ENCODE data around the gene PRAME. TPM values are rescaled to one million over a fixed set of nuclear protein-coding genes. Genes with fewer than 3 reads are reported as not detected.

Gene PRAME
- total RNA-seq, 4 donors from 2014 or later: 0.16 to 0.41 TPM; not detected in 2

DNA sequence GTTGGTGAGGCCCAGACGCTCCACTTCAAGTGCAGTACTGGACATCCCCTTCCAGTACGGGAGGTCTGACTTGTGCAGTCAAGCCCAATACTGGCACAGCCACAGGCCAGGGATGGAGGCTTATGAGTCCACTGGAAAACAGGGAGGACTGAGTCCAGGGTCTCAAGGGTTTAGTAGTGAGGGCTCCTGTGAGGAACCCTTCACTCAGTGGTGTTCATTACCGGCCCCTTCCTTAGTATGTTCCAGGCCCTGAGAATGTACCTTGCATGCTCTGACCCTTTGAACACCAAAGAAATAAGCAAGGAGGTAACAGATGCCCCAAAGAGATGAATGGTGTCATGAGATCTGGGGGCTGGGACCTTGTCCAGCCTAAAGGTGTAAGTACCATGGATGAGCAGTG is 11.8 kb downstream of the PRAME start:
- no peaks in the 10 kb centered on the region for H3K36me3 ChIP-seq
- H3K4me3 ChIP-seq: no peak overlapping the region
- in situ Hi-C loops (cut with MboI; ENCODE audit: low pct_ligation_motif_present in 1 of 4, low pct_unique_long_range_greater_than_20kb in 1 of 4, low sequenced_read_pairs in 3 of 4): no loop called here
- intact Hi-C loops (cut with DNase I; ENCODE audit: low total_unique reads): no loop called here
- WGBS, 2 donors (ENCODE audit: low coverage in 1 of 2): 87% methylated on average over 3 of the region's 3 CpGs; no CpG with 5 or more reads in 1 of the 2 donors
- no peaks in the 10 kb centered on the region for H3K27me3 ChIP-seq
- no peak overlapping the region for H3K27ac ChIP-seq
- no peak for TF ChIP-seq CTCF (IDR thresholded peaks at IDR 0.05)
- no peak for TF ChIP-seq EP300 (IDR thresholded peaks at IDR 0.05; ENCODE audit: low read depth)
- TF ChIP-seq POLR2AphosphoS5 (IDR thresholded peaks at IDR 0.05): no peak
- TF ChIP-seq POLR2A (IDR thresholded peaks at IDR 0.05): no peak
- H3K4me1 ChIP-seq: no peaks in the 10 kb centered on the region
- H3K9me3 ChIP-seq: no peaks in the 10 kb centered on the region
- DNase-seq: no peak

GRCh38 chr22:22546490-22546889 is 12.6 kb downstream of the PRAME start:
- TF ChIP-seq CTCF (IDR thresholded peaks at IDR 0.05): no peak
- TF ChIP-seq POLR2A (IDR thresholded peaks at IDR 0.05): no peak
- TF ChIP-seq EP300 (IDR thresholded peaks at IDR 0.05; ENCODE audit: low read depth): no peak
- no peak for TF ChIP-seq POLR2AphosphoS5 (IDR thresholded peaks at IDR 0.05)
- H3K9me3 ChIP-seq: no peaks in the 10 kb centered on the region
- no peak overlapping the region for H3K27ac ChIP-seq
- H3K36me3 ChIP-seq: no peaks in the 10 kb centered on the region
- no peaks in the 10 kb centered on the region for H3K27me3 ChIP-seq
- 60% methylated on average over 5 of the region's 5 CpGs; no CpG with 5 or more reads in 1 of the 2 donors for WGBS, 2 donors (ENCODE audit: low coverage in 1 of 2)
- intact Hi-C loops (cut with DNase I; ENCODE audit: low total_unique reads) (no loop called here), in situ Hi-C loops (cut with MboI; ENCODE audit: low pct_ligation_motif_present in 1 of 4, low pct_unique_long_range_greater_than_20kb in 1 of 4, low sequenced_read_pairs in 3 of 4) (no loop called here)
- H3K4me3 ChIP-seq: no peak overlapping the region
- no peaks in the 10 kb centered on the region for H3K4me1 ChIP-seq
- no peak for DNase-seq

DNA sequence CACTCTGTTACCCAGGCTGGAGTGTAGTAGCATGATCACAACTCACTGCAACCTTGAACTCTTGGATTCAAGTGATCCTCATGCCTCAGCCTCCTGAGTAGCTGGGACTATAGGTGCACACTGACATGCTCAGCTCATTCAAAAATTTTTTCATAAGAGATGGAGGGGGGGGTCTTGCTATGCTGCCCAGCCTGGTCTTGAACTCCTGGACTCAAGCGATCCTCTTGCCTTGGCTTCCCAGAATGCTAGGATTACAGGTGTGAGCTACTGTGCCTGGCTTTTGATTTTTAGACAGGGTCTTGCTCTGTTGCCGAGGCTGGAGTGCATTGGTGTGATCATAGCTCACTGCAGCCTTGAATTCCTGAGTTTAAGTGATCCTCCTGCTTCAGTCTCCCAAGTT is 14.0 kb downstream of the PRAME start:
- no peak overlapping the region for H3K4me3 ChIP-seq
- intact Hi-C loops (cut with DNase I; ENCODE audit: low total_unique reads) (no loop called here), in situ Hi-C loops (cut with MboI; ENCODE audit: low pct_ligation_motif_present in 1 of 4, low pct_unique_long_range_greater_than_20kb in 1 of 4, low sequenced_read_pairs in 3 of 4) (no loop called here)
- H3K27ac ChIP-seq: no peak overlapping the region
- H3K9me3 ChIP-seq: no peaks in the 10 kb centered on the region
- no peaks in the 10 kb centered on the region for H3K27me3 ChIP-seq
- no peaks in the 10 kb centered on the region for H3K4me1 ChIP-seq
- 80% methylated on average over 2 of the region's 2 CpGs; no CpG with 5 or more reads in 1 of the 2 donors for WGBS, 2 donors (ENCODE audit: low coverage in 1 of 2)
- DNase-seq: no peak
- TF ChIP-seq EP300 (IDR thresholded peaks at IDR 0.05; ENCODE audit: low read depth): no peak
- no peak for TF ChIP-seq CTCF (IDR thresholded peaks at IDR 0.05)
- no peak for TF ChIP-seq POLR2AphosphoS5 (IDR thresholded peaks at IDR 0.05)
- no peak for TF ChIP-seq POLR2A (IDR thresholded peaks at IDR 0.05)
- no peaks in the 10 kb centered on the region for H3K36me3 ChIP-seq

DNA sequence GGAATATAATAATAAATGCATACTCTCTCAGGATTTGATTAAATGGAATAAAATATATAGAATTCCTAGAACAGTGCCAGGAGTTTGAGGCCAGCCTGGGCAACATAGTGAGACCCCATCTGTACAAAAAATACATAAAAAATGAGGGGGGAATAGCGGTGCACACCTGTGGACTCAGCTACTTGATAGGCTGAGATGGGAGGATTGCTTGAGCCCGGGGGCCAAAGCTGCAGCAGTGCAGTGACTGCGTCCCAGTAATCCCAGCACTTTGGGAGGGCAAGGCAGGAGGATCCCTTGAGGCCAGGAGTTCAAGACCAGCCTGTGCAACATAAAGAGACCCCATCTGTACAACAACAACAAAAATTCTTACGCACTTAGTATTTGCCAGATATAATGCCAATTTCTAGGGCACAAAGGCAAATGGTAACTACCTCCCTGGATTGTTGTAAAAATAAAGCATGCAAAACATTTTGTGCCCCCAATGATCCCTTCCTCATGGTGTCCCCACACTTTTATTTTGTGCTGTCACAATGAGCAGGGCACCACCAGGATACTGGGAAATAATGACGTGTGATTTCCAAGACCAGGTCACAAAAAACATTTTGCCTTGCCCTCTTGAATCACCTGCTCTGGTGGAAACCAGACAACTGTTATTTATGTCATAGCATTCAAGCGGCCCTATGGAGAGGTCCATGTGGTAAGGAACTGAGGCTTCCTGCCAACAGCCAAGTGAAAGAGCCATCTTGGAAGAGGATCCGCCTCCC is 20.7 kb downstream of the PRAME start:
- no peaks in the 10 kb centered on the region for H3K9me3 ChIP-seq
- no peaks in the 10 kb centered on the region for H3K27me3 ChIP-seq
- H3K27ac ChIP-seq: no peak overlapping the region
- no peaks in the 10 kb centered on the region for H3K36me3 ChIP-seq
- H3K4me1 ChIP-seq: no peaks in the 10 kb centered on the region
- TF ChIP-seq POLR2A (IDR thresholded peaks at IDR 0.05) (no peak), EP300 (IDR thresholded peaks at IDR 0.05; ENCODE audit: low read depth) (no peak)
- no peak for DNase-seq
- WGBS, 2 donors (ENCODE audit: low coverage in 1 of 2): 66 to 90% methylated on average over 3 to 7 of the region's 7 CpGs
- H3K4me3 ChIP-seq: no peak overlapping the region
- intact Hi-C loops (cut with DNase I; ENCODE audit: low total_unique reads) (no loop called here), in situ Hi-C loops (cut with MboI; ENCODE audit: low pct_ligation_motif_present in 1 of 4, low pct_unique_long_range_greater_than_20kb in 1 of 4, low sequenced_read_pairs in 3 of 4) (no loop called here)
